Esophagus muscularis mucosa (tissue), 4 donors: ENCODE results near the gene CDC16. TPM values are rescaled to one million over a fixed set of nuclear protein-coding genes. Genes with fewer than 3 reads are reported as not detected.
"Not testable (repeated sequence)": the region's sequence is repeated elsewhere in the genome, so short reads cannot be mapped to it uniquely, and the experiment has no call there.

Experiments
- DNase-seq: peaks from one replicate; pipeline ENCODE4 v3.0.0-alpha.2; 2017; ENCODE audit errors: extremely low spot score
- H3K27ac ChIP-seq, 4 donors: fragments of 200-600 bp; sonication (generic); replicated peaks in 1 of 4; 1 replicate in 3 of 4; 2 replicates in 1 of 4; pipeline ENCODE4 v1.5.1; 2016 to 2019; ENCODE audit warnings: mild to moderate bottlenecking in 1 of 4
- H3K27me3 ChIP-seq, 4 donors: fragments of 200-600 bp; sonication (generic); one replicate each; pipeline versions ENCODE4 v1.5.1 to v1.6.0; 2016 to 2019
- H3K36me3 ChIP-seq, 4 donors: fragments of 200-600 bp; sonication (generic); one replicate each; pipeline ENCODE4 v1.5.1; 2016 to 2019
- H3K4me1 ChIP-seq, 4 donors: fragments of 200-600 bp; sonication (generic); one replicate each; pipeline ENCODE4 v1.5.1; 2016 to 2019
- H3K4me3 ChIP-seq, 4 donors: fragments of 200-600 bp; sonication (generic); 1 replicate in 2 of 4; 2 replicates in 2 of 4; pipeline ENCODE4 v1.5.1; 2016 to 2019; ENCODE audit warnings: mild to moderate bottlenecking in 4 of 4, moderate library complexity in 1 of 4
- H3K9me3 ChIP-seq, 4 donors: fragments of 200-600 bp; sonication (generic); 1 replicate in 3 of 4; 2 replicates in 1 of 4; pipeline ENCODE4 v1.5.1; 2016 to 2019
- EP300 ChIP-seq: sonication (generic); formaldehyde crosslinking; IDR thresholded peaks from one replicate; pipeline ENCODE4 v1.6.1; 2017; ENCODE audit warnings: antibody characterized with exemption
- POLR2A ChIP-seq: fragments of 450-650 bp; IDR thresholded peaks from one replicate; pipeline ENCODE4 v1.6.1; 2017; ENCODE audit warnings: antibody characterized with exemption, moderate library complexity, mild to moderate bottlenecking, low read depth
- POLR2AphosphoS5 ChIP-seq, 2 donors: sonication (generic); formaldehyde crosslinking; IDR thresholded peaks; one replicate each; pipeline ENCODE4 v1.6.1; 2017; ENCODE audit warnings: antibody characterized with exemption in 2 of 2
- WGBS: methylation state at CpG from one replicate; pipeline ENCODE4 v1.1.5; 2018; 5-methylcytosine and 5-hydroxymethylcytosine counted together
- intact Hi-C: fragments of 100-400 bp; cut with DNase I; formaldehyde crosslinking; loops from one replicate; pipeline ENCODE4 v1.15.1; 2023
- total RNA-seq, 4 donors: library from RNA; depleted of rRNA; stranded (reverse); fragments of >200 nt; gene quantifications; one replicate each; pipeline versions ENCODE4 v1.1.0 to v1.2.1, GENCODE V29; 2016
- TF ChIP-seq, protein P1 (sequence below), 3 experiments: fragments of 200-600 bp in 2 of 3; fragments of 450-650 bp in 1 of 3; sonication (generic) in 2 of 3; IDR thresholded peaks; one replicate each; pipeline ENCODE4 v1.5.1; 2017 to 2019; ENCODE audit warnings: antibody characterized with exemption in 3 of 3, mild to moderate bottlenecking in 2 of 3, moderate library complexity in 1 of 3

CDC16 gene
- total RNA-seq, 4 donors from 2014 or later, result 33.0 to 55.6 (median 42.5) TPM

DNA sequence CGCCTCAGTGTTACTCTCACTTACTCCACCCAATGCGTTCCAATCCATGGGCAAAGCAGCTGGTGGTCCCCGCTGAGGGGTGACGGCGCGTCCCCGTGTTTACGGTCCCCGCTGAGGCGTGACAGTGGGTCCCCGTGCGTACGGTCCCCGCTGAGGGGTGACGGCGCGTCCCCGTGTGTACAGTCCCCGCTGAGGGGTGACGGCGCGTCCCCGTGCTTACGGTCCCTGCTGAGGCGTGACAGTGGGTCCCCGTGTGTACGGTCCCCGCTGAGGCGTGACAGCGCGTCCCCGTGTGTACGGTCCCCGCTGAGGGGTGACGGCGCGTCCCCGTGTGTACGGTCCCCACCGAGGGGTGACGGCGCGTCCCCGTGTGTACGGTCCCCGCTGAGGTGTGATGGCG, 36.1 kb upstream of the CDC16 start:
- H3K9me3 ChIP-seq, result no peaks in the 10 kb centered on the region
- WGBS, result 96% methylated on average over 8 of the region's 47 CpGs
- H3K4me1 ChIP-seq, result peaks cover 0 to 9% (median 0%) of the 10 kb centered on the region in 4 donors

DNA sequence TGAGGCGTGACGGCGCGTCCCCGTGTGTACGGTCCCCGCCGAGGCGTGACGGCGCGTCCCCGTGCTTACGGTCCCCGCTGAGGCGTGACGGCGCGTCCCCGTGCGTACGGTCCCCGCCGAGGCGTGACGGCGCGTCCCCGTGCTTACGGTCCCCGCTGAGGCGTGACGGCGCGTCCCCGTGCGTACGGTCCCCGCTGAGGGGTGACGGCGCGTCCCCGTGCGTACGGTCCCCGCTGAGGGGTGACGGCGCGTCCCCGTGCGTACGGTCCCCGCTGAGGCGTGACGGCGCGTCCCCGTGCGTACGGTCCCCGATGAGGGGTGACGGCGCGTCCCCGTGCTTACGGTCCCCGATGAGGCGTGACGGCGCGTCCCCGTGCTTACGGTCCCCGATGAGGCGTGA, 35.2 kb upstream of the CDC16 start:
- DNase-seq, H3K4me3 ChIP-seq, H3K36me3 ChIP-seq, H3K27ac ChIP-seq, H3K4me1 ChIP-seq, H3K9me3 ChIP-seq, intact Hi-C loops: not testable (repeated sequence)
- H3K27me3 ChIP-seq, result peaks cover 0 to 29% (median 3%) of the 10 kb centered on the region in 4 donors
- no CpG with 5 or more reads among the region's 75 CpGs for WGBS

More for the DNA sequence above, 36.1 kb upstream of the CDC16 start:
- Histone ChIP-seq H3K36me3 (no peaks in the 10 kb centered on the region), H3K27ac (no peak overlapping the region), H3K27me3 (peaks cover 0 to 29% (median 3%) of the 10 kb centered on the region in 4 donors), H3K4me3 (no peak overlapping the region)
- intact Hi-C loops, result no loop called here
- DNase-seq, result no peak
- TF ChIP-seq POLR2AphosphoS5 (IDR thresholded peaks at IDR 0.05) (no peak), EP300 (no peak), POLR2A (no peak)
- TF ChIP-seq, protein P1, sequence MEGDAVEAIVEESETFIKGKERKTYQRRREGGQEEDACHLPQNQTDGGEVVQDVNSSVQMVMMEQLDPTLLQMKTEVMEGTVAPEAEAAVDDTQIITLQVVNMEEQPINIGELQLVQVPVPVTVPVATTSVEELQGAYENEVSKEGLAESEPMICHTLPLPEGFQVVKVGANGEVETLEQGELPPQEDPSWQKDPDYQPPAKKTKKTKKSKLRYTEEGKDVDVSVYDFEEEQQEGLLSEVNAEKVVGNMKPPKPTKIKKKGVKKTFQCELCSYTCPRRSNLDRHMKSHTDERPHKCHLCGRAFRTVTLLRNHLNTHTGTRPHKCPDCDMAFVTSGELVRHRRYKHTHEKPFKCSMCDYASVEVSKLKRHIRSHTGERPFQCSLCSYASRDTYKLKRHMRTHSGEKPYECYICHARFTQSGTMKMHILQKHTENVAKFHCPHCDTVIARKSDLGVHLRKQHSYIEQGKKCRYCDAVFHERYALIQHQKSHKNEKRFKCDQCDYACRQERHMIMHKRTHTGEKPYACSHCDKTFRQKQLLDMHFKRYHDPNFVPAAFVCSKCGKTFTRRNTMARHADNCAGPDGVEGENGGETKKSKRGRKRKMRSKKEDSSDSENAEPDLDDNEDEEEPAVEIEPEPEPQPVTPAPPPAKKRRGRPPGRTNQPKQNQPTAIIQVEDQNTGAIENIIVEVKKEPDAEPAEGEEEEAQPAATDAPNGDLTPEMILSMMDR (IDR thresholded peaks at IDR 0.05), result no peak

DNA sequence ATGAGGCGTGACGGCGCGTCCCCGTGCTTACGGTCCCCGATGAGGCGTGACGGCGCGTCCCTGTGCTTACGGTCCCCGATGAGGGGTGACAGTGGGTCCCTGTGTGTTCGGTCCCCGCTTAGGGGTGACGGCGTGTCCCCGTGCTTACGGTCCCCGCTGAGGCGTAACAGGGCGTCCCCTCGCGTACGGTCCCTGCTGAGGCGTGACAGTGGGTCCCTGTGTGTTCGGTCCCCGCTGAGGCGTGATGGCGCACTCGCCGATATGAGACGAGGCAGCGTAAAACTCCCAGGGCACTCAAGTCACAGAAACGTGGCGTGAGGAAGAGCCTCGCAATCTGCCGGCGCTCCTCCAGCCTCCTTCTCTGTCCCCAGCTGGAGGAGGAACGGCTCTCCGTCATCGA, 34.7 kb upstream of the CDC16 start:
- H3K27me3 ChIP-seq, result peaks cover 0 to 29% (median 3%) of the 10 kb centered on the region in 4 donors
- H3K4me3 ChIP-seq, result peak overlapping the region in 2 of 4 donors; percentile 7 to 35
- H3K4me1 ChIP-seq, result peaks cover 0 to 9% (median 0%) of the 10 kb centered on the region in 4 donors
- TF ChIP-seq EP300, result no peak
- no peak for TF ChIP-seq POLR2A
- no peak for TF ChIP-seq POLR2AphosphoS5 (IDR thresholded peaks at IDR 0.05)
- TF ChIP-seq, protein P1 (IDR thresholded peaks at IDR 0.05), result no peak
- no peak for DNase-seq
- intact Hi-C loops, result no loop called here
- H3K27ac ChIP-seq, result no peak overlapping the region
- 82% methylated on average over 11 of the region's 42 CpGs for WGBS
- H3K9me3 ChIP-seq, result no peaks in the 10 kb centered on the region
- no peaks in the 10 kb centered on the region for H3K36me3 ChIP-seq

DNA sequence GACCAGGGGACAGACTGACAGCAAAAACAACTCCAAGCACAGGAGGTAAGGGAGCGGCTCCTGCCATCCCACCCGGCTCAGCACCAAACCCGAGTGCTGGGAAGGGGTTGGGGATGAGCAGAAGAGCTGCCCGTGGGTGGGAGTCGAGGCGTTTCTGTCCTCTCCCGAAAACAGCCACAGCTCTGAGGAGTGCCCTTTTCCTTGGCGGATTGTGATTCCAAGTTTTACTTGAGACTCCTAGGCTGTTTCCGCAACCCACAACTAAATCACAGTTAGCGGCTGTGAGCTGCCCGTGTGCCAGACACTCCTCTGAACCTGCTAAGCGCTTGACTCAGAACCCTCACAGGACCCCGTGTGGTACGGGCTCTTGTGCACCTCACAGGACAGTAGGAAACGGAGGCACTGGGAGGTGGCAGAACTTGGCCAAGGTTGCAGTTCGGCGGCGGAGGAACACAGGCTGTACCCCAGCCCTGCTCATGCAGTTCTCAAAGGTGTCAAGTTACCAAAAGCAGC, 34.2 kb upstream of the CDC16 start:
- Histone ChIP-seq H3K27ac (no peak overlapping the region), H3K4me1 (peaks cover 0 to 9% (median 0%) of the 10 kb centered on the region in 4 donors), H3K4me3 (peak overlapping the region in 2 of 4 donors; percentile 7 to 35), H3K27me3 (peaks cover 0 to 29% (median 3%) of the 10 kb centered on the region in 4 donors), H3K9me3 (no peaks in the 10 kb centered on the region), H3K36me3 (no peaks in the 10 kb centered on the region)
- TF ChIP-seq POLR2AphosphoS5 (IDR thresholded peaks at IDR 0.05), result no peak
- TF ChIP-seq EP300, result no peak
- no peak for TF ChIP-seq POLR2A
- TF ChIP-seq, protein P1 (IDR thresholded peaks at IDR 0.05), result no peak
- DNase-seq, result no peak
- WGBS, result 89% methylated on average over 14 of the region's 18 CpGs
- intact Hi-C loops, result no loop called here

DNA sequence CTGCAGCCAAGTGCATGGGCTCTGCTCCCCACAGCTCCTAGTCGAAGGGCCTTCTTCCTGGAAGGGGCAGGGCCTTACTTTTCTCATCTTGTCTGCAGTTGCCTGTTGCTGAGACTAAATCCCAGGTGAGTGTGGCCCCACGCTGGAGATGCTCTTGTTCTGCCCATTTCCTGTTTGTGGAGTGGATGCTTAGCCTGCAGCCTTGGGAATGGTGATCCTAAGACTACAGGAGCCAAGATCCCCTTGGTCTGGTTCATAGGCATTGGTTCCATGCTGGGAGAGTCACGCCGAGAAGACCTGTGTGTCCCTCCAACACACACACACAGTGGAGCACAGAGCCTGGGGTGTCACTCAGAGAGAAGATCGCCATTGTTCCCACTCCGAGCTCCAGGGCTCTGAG, 32.1 kb upstream of the CDC16 start:
- TF ChIP-seq, protein P1 (IDR thresholded peaks at IDR 0.05), result no peak
- no peak for TF ChIP-seq EP300
- no peak for TF ChIP-seq POLR2AphosphoS5 (IDR thresholded peaks at IDR 0.05)
- TF ChIP-seq POLR2A, result no peak
- 86% methylated on average over 6 of the region's 6 CpGs for WGBS

More for the DNA sequence above, 32.1 kb upstream of the CDC16 start:
- Histone ChIP-seq H3K4me3 (no peak overlapping the region), H3K36me3 (no peaks in the 10 kb centered on the region), H3K27me3 (peaks cover 0 to 29% (median 3%) of the 10 kb centered on the region in 4 donors), H3K27ac (no peak overlapping the region), H3K9me3 (no peaks in the 10 kb centered on the region), H3K4me1 (peaks cover 0 to 9% (median 0%) of the 10 kb centered on the region in 4 donors)
- no peak for DNase-seq
- intact Hi-C loops, result no loop called here
